Measurements from ENCODE around the gene SLC4A2. TPM values are rescaled to one million over a fixed set of nuclear protein-coding genes. Genes with fewer than 3 reads are reported as not detected.

Gene SLC4A2
- total RNA-seq, 4 donors from 2014 or later, result 31.9 to 78.7 (median 59.7) TPM

GRCh38 chr7:151075978-151076426, 16.6 kb downstream of the SLC4A2 start:
- H3K36me3 ChIP-seq, result peaks cover 68% of the 10 kb centered on the region
- DNase-seq (ENCODE audit: low spot score in 2 of 2), result no peak
- H3K4me3 ChIP-seq, result no peak overlapping the region
- TF ChIP-seq POLR2AphosphoS5 (IDR thresholded peaks at IDR 0.05) (no peak), CTCF (IDR thresholded peaks at IDR 0.05) (no peak), EP300 (IDR thresholded peaks at IDR 0.05) (no peak), POLR2A (IDR thresholded peaks at IDR 0.05) (no peak)
- no peaks in the 10 kb centered on the region for H3K9me3 ChIP-seq
- H3K27ac ChIP-seq, result no peak overlapping the region
- H3K4me1 ChIP-seq, result peaks cover 40% of the 10 kb centered on the region
- no peaks in the 10 kb centered on the region for H3K27me3 ChIP-seq
- WGBS, result 86% methylated on average over 22 of the region's 22 CpGs

GRCh38 chr7:151076863-151077704, 17.7 kb downstream of the SLC4A2 start:
- no peak for TF ChIP-seq POLR2A (IDR thresholded peaks at IDR 0.05)
- TF ChIP-seq POLR2AphosphoS5 (IDR thresholded peaks at IDR 0.05), result no peak
- TF ChIP-seq CTCF (IDR thresholded peaks at IDR 0.05), result peak in 1 of 2 donors; percentile 11
- no peak for TF ChIP-seq EP300 (IDR thresholded peaks at IDR 0.05)
- Histone ChIP-seq H3K9me3 (no peaks in the 10 kb centered on the region), H3K36me3 (peaks cover 57% of the 10 kb centered on the region), H3K4me1 (peaks cover 50% of the 10 kb centered on the region), H3K4me3 (no peak overlapping the region), H3K27me3 (no peaks in the 10 kb centered on the region), H3K27ac (peak overlapping the region; percentile 20)
- 75% methylated on average over 17 of the region's 33 CpGs for WGBS
- no peak for DNase-seq (ENCODE audit: low spot score in 2 of 2)

GRCh38 chr7:151077705-151078232, 18.4 kb downstream of the SLC4A2 start:
- WGBS, result 67% methylated on average over 9 of the region's 10 CpGs
- Histone ChIP-seq H3K27ac (peak overlapping the region; percentile 20), H3K9me3 (no peaks in the 10 kb centered on the region), H3K4me1 (peaks cover 57% of the 10 kb centered on the region), H3K27me3 (no peaks in the 10 kb centered on the region), H3K4me3 (no peak overlapping the region), H3K36me3 (peaks cover 50% of the 10 kb centered on the region)
- peak in 1 of 2 donors; percentile 64 for DNase-seq (ENCODE audit: low spot score in 2 of 2)
- no peak for TF ChIP-seq EP300 (IDR thresholded peaks at IDR 0.05)
- TF ChIP-seq POLR2AphosphoS5 (IDR thresholded peaks at IDR 0.05), result no peak
- TF ChIP-seq CTCF (IDR thresholded peaks at IDR 0.05), result no peak
- no peak for TF ChIP-seq POLR2A (IDR thresholded peaks at IDR 0.05)

GRCh38 chr7:151078233-151079040, 19.0 kb downstream of the SLC4A2 start:
- Histone ChIP-seq H3K27ac (peak overlapping the region; percentile 20), H3K4me1 (peaks cover 61% of the 10 kb centered on the region), H3K36me3 (peaks cover 44% of the 10 kb centered on the region), H3K4me3 (no peak overlapping the region), H3K27me3 (no peaks in the 10 kb centered on the region), H3K9me3 (no peaks in the 10 kb centered on the region)
- TF ChIP-seq POLR2AphosphoS5 (IDR thresholded peaks at IDR 0.05), result no peak
- no peak for TF ChIP-seq CTCF (IDR thresholded peaks at IDR 0.05)
- 52% methylated on average over 14 of the region's 22 CpGs for WGBS
- DNase-seq (ENCODE audit: low spot score in 2 of 2), result peak in 1 of 2 donors; percentile 87
